ENCODE data around the gene MEAF6.

Gene MEAF6

DNA sequence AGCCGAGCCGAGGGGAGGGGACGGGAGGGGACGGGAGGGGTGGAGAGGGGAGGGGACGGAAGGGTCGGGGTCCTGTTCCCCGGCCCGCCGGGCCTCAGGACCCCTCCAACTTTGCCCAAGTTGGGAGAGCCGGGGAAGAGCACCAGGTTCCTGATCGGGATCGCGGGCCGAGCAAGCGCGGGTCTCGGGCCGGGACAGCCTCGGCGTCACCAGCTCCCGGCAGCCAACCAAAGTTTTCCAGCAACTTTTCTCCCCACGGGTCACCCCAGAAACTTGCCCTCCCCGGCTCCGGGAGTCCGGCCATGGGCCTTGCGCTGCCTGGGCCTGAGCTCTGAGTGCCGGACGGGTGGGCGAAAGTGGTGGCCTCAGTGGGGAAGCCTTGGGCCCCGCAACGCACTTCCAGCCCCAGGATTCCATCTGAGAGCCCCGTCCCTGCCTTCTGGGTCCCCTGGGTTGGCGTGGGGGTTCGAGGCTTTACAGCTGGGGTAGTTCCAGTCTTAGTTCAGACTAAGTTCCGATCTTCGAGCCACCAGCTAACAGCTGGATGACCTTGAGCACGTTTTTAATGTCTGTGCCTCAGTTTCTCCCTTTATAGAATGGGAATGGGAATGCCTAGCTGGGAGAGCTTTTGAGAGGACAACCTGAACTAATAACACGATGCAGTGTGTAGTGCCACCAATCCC is 39.7 kb downstream of the MEAF6 start:
- in situ Hi-C loops (cut with MboI; ENCODE audit: low sequenced_read_pairs) = no loop called here

DNA sequence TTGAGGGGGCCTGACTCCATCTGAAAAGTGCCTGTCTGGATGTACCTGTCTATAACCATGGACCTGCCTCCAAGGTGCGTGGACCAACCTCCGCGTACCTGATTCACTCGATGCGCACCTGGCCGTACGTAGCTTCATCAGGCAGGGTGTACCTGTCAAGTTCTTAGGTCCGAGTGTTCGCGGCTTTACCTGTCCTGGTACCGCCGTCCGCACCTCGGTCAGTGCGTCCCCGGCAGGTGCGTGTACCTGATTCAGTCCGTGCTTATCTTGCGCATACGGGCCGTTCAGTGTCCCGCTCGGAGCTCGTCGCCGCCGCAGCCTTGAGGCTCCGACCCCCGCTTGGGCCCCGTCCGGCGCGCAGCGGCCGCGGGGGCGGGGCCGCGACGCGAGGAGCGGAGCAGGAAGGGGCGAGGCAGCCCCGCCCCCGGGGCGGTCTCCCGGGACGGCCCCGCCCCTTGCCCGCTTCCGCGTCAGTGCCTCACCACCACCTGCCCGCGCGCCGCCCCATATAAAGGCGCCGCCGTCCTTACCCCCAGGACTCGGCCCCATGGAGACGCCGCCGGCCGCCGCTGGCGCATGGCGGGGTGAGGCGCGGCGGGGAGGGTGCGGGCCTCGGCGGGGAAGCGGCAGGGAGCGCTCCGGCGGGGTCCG is 40.4 kb downstream of the MEAF6 start, which contains the start of gene ZC3H12A:
TSS of gene ZC3H12A (plus strand) at position 535 of the 651 bp plus-strand sequence. CDS start 917 bp downstream, outside the sequence.
- in situ Hi-C loops (cut with MboI; ENCODE audit: low sequenced_read_pairs) = no loop called here

DNA sequence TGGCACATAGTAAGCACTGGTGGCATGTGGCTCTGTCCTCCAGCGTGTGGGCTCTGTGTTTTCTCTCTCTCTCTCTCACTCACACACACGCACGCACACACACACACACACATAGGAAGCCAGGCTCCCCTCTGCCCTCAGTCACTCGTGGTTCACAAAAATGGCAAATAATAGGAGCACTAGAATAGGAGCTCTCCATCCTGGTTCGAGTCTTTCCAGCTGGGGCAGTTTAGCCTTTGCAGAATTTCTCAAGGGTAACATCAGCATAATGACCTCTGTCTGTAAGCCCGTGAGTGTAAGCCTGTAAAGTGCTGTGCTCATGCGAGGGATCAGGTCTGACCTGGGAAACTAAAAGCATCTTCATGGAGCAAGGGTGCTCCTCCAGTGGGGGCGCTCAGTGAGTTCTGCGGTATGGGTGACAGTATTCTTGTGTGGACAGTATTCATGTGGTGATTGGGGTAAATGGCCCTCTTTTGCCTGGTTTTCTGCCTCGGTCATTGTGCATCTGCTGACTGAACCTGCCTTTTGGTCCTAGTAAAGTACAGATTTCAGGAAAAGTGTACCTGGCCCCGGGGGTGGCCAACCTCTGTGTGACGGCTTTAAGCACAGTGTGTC is 41.0 kb downstream of the MEAF6 start:
- in situ Hi-C loops (cut with MboI; ENCODE audit: low sequenced_read_pairs) = no loop called here

DNA sequence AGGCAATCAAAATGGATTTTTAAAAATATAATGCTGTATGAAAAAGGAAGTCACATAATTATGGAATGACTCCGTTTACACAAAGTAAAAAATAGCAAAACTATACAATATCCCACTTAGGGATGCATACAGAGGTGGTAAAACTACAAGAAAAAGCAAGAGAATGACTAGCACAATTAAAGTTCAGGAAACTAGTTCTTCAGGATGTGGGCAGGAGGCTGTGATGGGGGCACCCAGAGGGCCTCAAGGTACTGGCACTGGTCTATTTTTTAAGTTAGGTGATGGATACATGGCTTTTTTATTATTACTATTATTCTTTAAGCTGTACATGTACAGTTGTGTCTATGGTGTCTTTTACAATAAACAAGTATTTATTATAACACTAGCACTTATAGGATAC is 41.6 kb downstream of the MEAF6 start:
- in situ Hi-C loops (cut with MboI; ENCODE audit: low sequenced_read_pairs) = no loop called here

DNA sequence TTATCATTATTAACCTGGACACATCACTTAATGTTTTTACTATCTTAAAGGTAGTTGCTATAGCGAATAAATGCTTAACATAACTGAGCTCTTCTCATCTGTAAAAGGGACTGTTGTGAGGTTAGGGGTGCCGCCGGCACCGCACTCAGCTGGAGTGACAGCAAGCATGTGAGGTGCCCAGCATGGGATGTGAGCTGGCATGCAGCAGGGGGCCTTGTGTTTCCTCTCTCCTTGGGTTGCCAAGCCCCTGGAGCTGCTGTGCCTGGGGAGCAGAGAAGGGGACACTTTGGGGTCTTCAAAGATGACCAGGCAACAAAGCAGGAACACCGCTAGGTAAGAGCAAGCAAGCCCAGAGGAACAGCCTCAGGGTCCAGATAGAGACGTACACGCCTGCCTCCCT is 42.3 kb downstream of the MEAF6 start:
- in situ Hi-C loops (cut with MboI; ENCODE audit: low sequenced_read_pairs) = no loop called here

DNA sequence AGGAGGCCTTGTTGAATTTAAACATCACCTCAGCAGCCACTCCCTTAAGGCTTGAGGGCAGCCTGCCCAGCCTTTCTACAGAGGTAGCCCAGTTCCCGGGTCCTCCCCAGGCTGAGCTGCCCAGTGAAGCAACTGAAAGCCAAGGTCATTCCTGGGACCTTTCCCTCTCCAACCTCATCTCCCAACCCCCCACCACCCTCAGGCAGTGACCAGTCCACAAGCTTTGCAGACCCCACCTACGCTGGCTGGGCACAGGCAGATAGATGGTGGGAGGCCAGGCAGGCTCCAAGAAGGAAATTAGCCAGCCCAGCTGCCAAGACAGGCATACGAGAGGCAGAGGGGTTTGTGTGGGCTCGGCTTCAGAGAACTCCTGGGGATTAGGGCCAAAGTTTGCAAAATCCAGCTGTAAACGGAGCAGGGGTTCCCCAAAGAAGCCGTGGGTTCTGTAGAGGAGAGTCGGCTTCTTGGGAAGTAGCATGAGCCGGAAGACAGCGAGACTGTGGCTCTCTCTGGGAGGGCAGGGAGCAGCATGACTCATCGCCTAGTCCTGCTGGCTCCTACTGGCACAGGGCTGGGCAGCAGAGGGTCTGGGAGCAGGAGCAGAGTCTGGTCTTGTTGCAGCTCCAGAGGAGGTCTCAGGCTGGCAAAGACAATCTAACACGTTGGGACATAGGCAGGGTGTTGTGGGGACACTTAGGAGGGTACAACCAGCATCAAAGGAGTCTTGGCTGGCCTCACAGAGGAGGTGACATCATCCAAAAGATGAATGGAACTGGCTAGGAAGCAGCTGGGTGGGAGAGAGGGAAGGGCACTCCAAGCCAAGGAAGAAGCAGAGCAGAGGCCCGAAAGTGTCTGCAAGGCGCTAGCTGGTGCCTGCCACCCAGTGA is 43.0 kb downstream of the MEAF6 start:
- in situ Hi-C loops (cut with MboI; ENCODE audit: low sequenced_read_pairs) = no loop called here

DNA sequence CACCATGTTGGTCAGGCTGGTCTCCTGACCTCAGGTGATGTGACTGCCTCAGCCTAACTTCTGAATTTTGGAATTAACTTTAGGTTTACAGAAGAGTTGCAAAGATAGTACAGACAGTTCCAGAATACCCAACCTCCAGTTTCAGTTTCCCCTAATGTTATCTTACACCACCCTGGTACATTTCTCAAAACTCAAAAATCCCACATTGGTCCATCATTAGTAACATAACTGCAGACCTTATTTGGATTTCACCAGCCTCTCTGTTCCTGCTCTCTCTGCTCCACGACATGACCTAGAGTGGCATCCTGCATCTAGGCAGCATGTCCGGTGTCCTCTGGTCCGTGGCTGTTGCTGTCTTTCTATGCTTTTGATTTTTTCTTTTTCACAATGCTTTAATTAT is 45.2 kb downstream of the MEAF6 start:
- in situ Hi-C loops (cut with MboI; ENCODE audit: low sequenced_read_pairs) = no loop called here

DNA sequence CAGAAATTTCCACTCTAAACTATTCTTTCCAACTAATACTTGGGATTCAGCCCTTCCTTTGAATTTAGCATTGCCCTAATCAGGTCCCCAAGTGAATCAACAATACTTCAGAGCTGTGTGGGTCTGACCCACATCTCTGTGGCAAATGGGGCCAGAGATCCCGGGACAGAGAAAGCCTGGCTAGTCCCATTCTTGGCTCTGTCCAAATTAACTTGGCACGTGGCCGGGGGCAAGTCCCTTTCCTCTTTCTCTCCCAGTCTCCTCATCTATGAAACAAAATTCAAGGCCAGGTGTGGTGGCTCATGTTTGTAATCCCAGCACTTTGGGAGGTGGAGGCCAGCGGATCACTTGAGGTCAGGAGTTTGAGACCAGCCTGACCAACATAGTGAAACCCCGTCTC is 46.5 kb downstream of the MEAF6 start:
- in situ Hi-C loops (cut with MboI; ENCODE audit: low sequenced_read_pairs) = no loop called here

DNA sequence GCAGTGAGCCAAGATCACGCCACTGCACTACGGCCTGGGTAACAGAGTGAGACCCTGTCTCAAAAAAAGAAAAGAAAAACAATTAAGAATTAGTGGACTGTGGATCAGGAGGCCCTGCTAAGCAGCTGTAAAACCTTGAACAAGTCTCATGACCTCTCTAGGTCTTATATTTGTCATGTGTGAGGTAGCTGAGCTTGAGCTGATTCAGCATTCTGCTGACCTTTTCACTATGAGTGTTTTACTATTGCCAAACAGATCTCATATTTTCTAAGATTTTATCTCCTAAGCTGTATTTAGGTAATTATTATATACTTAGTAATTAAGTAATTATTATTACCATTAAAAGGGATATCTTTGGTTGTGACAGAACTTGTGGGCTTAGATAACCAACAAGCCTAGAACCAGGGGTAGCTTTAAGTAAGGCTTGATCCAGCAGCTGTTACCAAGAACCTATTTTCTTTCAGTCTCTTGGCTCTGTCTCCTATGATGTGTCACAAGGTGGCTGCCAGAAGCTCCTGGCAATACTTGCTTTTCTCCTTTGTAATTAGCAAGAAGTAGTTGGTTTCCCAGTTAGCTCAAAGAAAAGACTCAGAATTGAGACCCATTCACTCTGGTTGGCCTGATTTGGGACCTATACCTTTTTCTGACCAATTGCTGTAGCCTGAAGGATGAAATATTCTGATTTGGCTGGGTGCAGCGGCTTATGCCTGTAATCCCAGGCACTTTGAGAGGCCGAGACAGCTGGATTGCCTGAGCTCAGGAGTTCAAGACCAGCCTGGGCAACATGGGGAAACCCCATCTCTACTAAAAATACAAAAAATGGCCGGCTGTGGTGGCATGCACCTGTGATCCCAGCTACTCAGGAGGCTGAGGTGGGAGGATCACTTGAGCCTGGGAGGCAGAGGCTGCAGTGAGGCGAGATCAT is 48.7 kb downstream of the MEAF6 start:
- in situ Hi-C loops (cut with MboI; ENCODE audit: low sequenced_read_pairs) = no loop called here

DNA sequence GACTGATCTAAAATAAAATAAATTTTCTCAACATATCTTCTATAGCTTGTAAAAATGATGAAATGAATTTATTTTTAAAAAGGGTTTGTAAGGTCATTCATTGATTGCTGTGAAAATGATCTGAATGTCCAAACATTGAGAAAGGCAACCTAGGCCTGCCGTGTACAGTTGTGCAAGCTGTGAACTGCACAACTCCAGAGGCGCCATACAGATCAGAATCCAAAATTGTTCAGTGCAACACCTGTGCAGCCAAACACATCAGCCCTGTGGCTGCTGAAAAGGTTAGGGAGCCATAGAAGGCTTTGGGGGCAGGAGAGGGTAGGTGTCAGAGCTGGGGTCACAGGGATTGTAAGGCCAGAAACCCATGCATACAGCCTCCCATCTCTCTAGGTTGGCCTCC is 50.1 kb downstream of the MEAF6 start:
- in situ Hi-C loops (cut with MboI; ENCODE audit: low sequenced_read_pairs) = no loop called here

DNA sequence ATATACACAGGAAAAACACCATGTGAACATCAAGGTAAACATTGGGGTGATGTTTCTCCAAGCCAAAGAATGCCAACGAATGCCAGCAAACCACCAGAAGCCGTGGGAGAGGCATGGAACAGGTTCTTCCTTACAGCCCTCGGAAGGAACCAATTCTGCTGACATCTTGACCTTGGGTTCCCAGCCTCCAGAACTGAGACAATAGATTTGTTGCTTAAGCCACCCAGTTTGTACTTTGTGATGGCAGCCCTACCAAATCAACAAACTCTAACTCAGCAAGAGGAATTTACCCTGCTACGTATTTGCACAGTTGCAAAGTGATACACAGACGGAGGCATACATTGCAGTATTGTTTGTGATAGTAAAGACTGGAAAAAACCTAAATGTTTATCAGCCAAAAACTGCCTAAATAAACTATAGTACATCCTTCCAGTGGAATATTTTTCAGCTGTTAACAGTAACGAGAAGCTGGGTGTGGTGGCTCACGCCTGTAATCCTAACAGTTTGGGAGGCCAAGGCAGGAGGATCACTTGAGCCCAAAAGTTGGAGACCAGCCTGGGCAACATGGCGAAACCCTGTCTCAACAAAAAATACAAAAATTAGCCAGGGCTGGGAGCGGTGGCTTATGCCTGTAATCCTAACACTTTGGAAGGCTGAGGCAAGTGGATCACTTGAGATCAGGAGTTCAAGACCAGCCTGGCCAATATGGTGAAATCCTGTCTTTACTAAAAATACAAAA is 52.7 kb downstream of the MEAF6 start:
- in situ Hi-C loops (cut with MboI; ENCODE audit: low sequenced_read_pairs) = no loop called here

DNA sequence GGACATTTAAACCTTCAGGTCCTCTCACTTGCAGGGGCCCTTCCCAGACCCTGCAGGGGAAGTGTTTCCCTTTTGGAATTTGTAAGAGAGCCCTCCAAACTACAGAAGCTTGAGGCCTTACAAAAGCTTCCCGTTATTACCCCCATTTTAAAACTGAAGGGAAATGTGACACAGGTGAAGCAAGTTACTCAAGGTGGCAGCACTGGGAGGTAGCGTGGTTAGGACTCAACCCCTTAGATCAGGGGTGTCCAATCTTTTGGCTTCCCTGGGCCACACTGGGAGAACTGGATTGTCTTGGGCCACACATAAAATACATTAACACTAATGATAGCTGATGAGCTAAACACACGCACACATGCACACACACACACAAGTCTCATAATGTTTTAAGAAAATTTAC is 56.0 kb downstream of the MEAF6 start:
- in situ Hi-C loops (cut with MboI; ENCODE audit: low sequenced_read_pairs) = loop anchor here (10.0 kb wide), 1 partner anchor 226 kb away; no protein-coding TSS in a partner anchor

DNA sequence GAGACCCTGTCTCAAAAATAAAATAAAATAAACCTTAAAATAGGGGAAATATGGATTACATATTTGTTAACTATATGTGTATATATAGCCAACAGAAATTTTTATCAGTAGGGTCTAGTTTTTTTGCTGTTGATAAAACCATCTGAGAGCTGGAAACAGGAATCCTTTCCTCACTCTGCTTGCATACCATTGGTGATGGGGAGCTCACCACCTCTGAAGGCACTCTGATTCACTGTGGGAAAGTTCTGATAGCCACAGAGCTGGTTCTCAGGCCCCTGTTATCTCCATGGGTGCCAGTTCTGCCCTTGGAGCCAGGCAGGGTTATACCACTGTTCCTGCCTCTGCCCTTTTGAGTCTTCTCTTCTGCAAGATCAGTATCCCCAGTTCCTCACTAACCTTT is 58.0 kb downstream of the MEAF6 start:
- in situ Hi-C loops (cut with MboI; ENCODE audit: low sequenced_read_pairs) = loop anchor here (10.0 kb wide), 1 partner anchor 228 kb away; no protein-coding TSS in a partner anchor

DNA sequence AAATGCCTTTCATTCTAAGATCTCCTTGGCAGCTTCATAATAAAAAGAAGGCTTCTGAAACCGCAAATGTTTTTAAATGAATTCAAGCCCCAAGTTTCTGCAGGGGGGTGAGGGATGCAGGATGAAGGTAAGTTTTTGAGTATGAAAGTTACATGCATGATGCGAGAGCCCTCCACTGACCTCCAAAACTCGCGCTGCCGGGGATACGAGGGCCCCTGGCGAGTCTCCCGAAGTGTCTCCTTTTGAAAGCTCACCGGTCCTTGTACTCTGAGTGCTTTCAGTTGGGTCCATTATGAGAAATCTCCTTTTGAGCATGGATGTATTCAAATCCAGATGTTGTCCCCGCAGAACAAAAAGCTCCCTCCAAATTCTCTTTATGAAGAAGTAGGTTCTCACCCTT is 59.0 kb downstream of the MEAF6 start:
- in situ Hi-C loops (cut with MboI; ENCODE audit: low sequenced_read_pairs) = loop anchor here (10.0 kb wide), 1 partner anchor 229 kb away; no protein-coding TSS in a partner anchor

DNA sequence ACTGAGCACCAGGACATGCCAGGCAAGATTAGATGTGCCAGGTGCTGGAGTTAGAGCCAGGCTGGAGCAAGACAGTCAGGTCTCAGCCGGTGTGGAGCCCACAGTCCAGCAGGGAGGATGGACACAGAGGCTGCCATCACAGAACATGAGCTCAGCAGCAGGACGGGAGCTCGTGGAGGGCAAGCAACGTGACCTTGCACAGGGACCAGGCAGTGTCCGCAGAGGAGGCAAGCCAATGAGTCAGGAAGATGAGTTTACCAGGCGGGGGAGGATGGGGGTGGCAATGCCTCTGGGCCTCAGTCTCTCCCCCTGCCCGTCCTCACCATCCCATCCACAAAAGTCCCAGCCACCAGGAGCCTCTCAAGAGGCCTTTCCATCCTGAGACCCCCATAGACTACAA is 60.9 kb downstream of the MEAF6 start:
- in situ Hi-C loops (cut with MboI; ENCODE audit: low sequenced_read_pairs) = loop anchor here (10.0 kb wide), 1 partner anchor 231 kb away; no protein-coding TSS in a partner anchor

DNA sequence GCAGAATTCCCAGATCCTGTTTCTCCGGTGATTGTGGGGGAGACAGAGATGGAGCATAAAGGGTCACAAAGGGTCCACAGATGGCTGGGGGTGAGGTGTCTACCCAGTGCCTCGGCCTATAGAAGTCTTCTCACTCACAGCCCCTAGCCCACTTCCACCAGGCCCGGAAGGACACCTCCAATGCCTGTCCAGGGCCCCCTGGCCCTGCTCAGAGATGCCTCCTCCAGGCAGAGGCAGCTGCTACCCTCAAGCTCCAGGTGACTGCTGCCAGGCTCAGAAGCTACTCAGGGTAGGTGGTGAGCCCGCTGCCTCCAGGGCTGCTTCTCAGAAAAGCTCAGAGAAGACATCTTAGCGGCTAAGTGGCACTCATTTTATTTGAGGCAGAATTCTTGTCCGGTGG is 62.1 kb downstream of the MEAF6 start:
- in situ Hi-C loops (cut with MboI; ENCODE audit: low sequenced_read_pairs) = loop anchor here (10.0 kb wide), 1 partner anchor 232 kb away; no protein-coding TSS in a partner anchor

DNA sequence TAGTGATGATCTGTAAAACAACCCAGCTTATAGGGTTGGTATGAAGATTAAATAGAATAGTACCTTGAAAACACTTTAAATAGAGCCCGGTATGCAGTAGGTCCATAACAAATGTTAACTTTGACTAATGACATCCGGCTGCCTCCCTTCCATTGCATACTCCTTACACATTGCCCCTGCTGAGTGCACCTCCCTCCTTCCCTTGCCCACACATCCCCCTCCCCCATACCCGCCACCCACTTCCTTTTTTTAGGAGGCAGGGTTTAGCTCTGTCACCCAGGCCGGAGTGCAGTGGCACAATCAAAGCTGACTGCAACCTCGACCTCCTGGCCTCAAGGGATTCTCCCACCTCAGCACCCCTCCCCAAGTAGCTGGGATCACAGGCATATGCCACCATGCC is 64.6 kb downstream of the MEAF6 start:
- in situ Hi-C loops (cut with MboI; ENCODE audit: low sequenced_read_pairs) = loop anchor here (10.0 kb wide), 1 partner anchor 235 kb away; no protein-coding TSS in a partner anchor

DNA sequence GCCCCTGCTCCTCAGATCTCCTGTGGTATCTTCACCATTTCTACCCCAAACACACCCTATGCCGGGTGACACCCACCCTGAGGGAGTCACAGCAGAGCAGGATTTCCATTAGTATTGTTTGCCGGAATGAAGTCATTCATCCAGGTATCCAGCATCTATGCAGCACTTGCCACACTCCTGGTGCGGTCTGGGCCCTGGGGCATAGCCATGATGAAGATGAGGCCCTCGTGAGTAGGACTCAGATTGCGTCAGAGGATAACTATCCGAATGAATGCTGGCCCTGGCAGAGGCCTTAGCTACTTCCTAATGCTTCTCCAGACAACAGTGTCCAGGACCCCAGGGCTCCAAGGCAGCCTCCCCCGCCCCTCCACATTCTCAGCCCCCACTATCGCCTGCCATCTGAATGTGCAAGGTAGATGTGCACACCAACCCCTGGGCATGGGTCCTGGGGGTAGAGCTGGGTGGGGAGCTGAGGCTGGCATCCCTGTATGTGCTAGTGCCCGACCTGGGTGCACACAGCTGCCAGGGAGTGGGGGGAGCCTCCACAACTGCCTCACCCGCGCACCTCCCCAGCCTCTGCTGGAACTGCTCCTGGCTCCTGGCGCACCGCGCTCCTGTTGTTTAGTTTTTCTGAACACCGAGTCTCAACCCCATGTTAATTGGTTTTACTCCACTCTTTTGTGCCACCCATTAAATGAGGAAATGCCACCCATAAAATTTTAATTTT is 65.7 kb downstream of the MEAF6 start:
- in situ Hi-C loops (cut with MboI; ENCODE audit: low sequenced_read_pairs) = no loop called here

All from HL-60/S4 (cell line).